Measurements from ENCODE around the gene POLR2F. TPM values are rescaled to one million over a fixed set of nuclear protein-coding genes. Genes with fewer than 3 reads are reported as not detected.

POLR2F gene
- 100 to 1,000 TPM in 1 of 2 donors, 10 to 100 TPM in 1; 98.0 to 105 TPM for total RNA-seq
- 122 TPM for polyA plus RNA-seq (2013, experiment 1 of 2)
- 100 TPM for polyA plus RNA-seq (2013, experiment 2 of 2)
- long read RNA-seq, experiment 1, transcript POLR2F-205 (5 exons, 2,106 nt), result major isoform, 17 of 22 reads
- long read RNA-seq, experiment 1, partial matches to known transcripts, result 1 of 22 reads
- long read RNA-seq, experiment 1, other reads (novel, unspliced or antisense), result 3 of 22 reads
- long read RNA-seq, experiment 2, transcript POLR2F-205 (5 exons, 2,106 nt), result major isoform, 55 of 66 reads
- long read RNA-seq, experiment 2, partial matches to known transcripts, result 1 of 66 reads
- long read RNA-seq, experiment 2, other reads (novel, unspliced or antisense), result 6 of 66 reads
- long read RNA-seq, experiment 3, transcript POLR2F-205 (5 exons, 2,106 nt), result major isoform, 15 of 23 reads
- long read RNA-seq, experiment 3, partial matches to known transcripts, result 0 of 23 reads
- long read RNA-seq, experiment 3, other reads (novel, unspliced or antisense), result 5 of 23 reads
- long read RNA-seq, experiment 4, partial matches to known transcripts, result 4 of 18 reads
- long read RNA-seq, experiment 4, other reads (novel, unspliced or antisense), result 7 of 18 reads

DNA sequence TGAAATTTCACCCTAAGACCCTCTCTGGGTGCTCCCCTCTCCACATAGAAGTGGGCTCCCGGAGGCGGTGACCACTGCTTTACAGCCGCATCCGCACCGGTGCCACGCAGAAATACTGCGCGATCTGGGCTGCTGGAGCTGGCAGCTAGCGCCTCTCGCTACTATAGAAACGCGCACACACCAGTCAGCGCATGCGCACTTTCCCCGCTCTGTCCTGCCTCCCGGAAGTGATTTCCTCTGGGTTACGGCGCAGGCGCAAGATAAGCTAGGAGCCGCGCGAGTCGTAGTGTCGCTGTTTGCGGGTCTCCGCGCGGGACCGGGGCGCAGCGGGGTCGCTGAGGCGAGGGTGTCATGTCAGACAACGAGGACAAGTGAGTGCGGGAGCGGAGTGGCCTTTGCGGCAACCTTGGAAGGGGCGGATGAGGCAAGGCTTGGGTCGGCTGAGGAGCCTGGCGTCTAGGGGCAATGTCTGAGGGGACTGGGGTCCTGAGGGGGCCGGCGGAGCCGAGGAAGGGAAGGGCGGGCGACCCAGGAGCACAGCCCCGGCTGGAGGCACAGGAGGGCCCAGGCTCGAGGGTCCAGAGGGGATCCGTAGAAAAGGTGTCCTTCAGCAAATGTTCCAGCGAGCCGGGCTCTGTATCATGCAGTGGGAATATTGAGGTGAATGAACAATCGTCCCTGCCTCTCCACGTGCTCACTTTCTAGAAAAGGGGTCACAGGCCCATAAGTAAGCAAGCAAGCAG, at the start of gene POLR2F, which contains the start of gene C22orf23:
Gene POLR2F (plus strand): TSS at position 263 of the 743 bp plus-strand sequence. CDS start 89 bp downstream, at position 352.
Gene C22orf23 (minus strand): TSS at position 165 of the 743 bp plus-strand sequence. CDS start 452 bp downstream, outside the sequence.
- Mint-ChIP-seq H3K36me3 (ENCODE audit: low read depth) (peaks cover 18% of the 10 kb centered on the region), H3K27me3 (ENCODE audit: insufficient read depth) (peaks cover 10% of the 10 kb centered on the region), H3K4me1 (peaks cover 14% of the 10 kb centered on the region), H3K4me3 (peak within 1 kb of the TSS; percentile 93), H3K9me3 (no peaks in the 10 kb centered on the region), H3K27ac (peak within 1 kb of the TSS; percentile 96)
- peaks cover 4% of the 10 kb centered on the region for H3K27me3 ChIP-seq (ENCODE audit: control insufficient read depth, insufficient read depth, low read length, poor library complexity, severe bottlenecking)
- H3K9me3 ChIP-seq (ENCODE audit: control insufficient read depth, low read length), result no peaks in the 10 kb centered on the region
- no peak within 1 kb of the TSS for H3K27ac ChIP-seq (ENCODE audit: low read depth, low read length)
- no peaks in the 10 kb centered on the region for H3K4me1 ChIP-seq (ENCODE audit: control insufficient read depth, insufficient read depth, low read length)
- peaks cover 20% of the 10 kb centered on the region for H3K36me3 ChIP-seq (ENCODE audit: control insufficient read depth, insufficient read depth, low read length)
- peak; percentile 98 for DNase-seq
- H3K9ac ChIP-seq (ENCODE audit: extremely low read depth, low read length, poor library complexity, severe bottlenecking), result peak within 1 kb of the TSS; percentile 83
- peak within 1 kb of the TSS; percentile 99 for H3K4me3 ChIP-seq (ENCODE audit: low read length)
- TF ChIP-seq, protein P1, sequence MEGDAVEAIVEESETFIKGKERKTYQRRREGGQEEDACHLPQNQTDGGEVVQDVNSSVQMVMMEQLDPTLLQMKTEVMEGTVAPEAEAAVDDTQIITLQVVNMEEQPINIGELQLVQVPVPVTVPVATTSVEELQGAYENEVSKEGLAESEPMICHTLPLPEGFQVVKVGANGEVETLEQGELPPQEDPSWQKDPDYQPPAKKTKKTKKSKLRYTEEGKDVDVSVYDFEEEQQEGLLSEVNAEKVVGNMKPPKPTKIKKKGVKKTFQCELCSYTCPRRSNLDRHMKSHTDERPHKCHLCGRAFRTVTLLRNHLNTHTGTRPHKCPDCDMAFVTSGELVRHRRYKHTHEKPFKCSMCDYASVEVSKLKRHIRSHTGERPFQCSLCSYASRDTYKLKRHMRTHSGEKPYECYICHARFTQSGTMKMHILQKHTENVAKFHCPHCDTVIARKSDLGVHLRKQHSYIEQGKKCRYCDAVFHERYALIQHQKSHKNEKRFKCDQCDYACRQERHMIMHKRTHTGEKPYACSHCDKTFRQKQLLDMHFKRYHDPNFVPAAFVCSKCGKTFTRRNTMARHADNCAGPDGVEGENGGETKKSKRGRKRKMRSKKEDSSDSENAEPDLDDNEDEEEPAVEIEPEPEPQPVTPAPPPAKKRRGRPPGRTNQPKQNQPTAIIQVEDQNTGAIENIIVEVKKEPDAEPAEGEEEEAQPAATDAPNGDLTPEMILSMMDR (conservative IDR thresholded peaks at IDR 0.05), result no peak
- 0 to 2% methylated on average over 23 to 52 of the region's 52 CpGs for WGBS, 2 experiments (ENCODE audit: insufficient coverage in 1 of 2, insufficient read length in 1 of 2)

DNA sequence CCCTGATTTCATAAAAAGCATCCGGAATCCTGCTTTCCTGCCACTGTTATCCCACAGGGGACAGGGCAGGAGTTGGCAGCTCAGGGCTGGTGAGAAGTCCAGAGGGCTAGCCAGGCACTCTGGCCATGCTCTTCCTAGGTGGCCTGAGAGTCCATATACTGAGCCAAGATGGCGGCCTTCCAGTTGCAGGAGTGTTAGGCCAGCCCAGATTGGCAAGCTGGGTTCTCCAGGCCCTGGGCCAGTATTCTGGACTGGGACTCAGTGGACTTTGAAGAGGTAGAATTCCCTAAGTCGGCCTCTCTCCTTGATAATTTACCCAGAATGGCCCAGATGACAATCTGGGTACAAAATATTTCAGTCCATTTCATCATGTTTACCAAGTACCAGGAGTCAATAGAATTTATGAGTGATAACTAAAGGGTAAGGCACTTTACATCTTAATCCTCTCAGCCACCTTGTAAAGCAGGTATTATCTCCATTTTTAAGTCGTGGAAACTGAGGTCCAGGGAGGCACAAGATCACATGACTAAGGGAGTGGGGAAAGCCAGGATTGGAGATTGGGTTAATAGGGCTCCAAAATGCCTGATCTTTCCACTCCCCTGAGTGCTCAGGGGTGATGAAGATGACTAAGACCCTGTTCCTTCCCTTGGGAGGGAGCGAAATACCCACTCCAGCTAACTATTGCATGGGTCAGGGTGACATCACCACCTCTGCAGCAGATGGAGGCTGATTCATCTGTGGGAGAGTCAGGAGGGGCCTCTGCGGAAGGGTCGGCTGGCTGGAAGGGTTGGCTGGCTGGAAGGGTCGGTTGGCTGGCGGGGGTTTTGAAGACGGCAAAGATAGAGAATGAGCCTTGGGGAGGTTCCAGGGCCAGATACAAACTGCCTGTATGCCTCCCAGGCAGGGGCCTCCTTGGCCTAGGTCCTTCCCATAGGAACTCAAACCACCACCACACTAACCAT, 48.6 kb upstream of the POLR2F start:
- Histone ChIP-seq H3K9me3 (ENCODE audit: control insufficient read depth, low read length) (no peaks in the 10 kb centered on the region), H3K36me3 (ENCODE audit: control insufficient read depth, insufficient read depth, low read length) (no peaks in the 10 kb centered on the region), H3K4me1 (ENCODE audit: control insufficient read depth, insufficient read depth, low read length) (no peaks in the 10 kb centered on the region), H3K27me3 (ENCODE audit: control insufficient read depth, insufficient read depth, low read length, poor library complexity, severe bottlenecking) (no peaks in the 10 kb centered on the region), H3K27ac (ENCODE audit: low read depth, low read length) (peak overlapping the region; percentile 63), H3K4me3 (ENCODE audit: low read length) (no peak overlapping the region), H3K9ac (ENCODE audit: extremely low read depth, low read length, poor library complexity, severe bottlenecking) (no peak overlapping the region)
- peak overlapping the region; percentile 76 for H3K27ac Mint-ChIP-seq
- H3K4me3 Mint-ChIP-seq, result peak overlapping the region; percentile 62
- TF ChIP-seq, protein P1 (conservative IDR thresholded peaks at IDR 0.05), result no peak
- peaks cover 19% of the 10 kb centered on the region for H3K4me1 Mint-ChIP-seq
- peaks cover 9% of the 10 kb centered on the region for H3K27me3 Mint-ChIP-seq (ENCODE audit: insufficient read depth)
- DNase-seq, result peak; percentile 74
- H3K9me3 Mint-ChIP-seq, result no peaks in the 10 kb centered on the region
- 91 to 96% methylated on average over 4 to 10 of the region's 10 CpGs for WGBS, 2 experiments (ENCODE audit: insufficient coverage in 1 of 2, insufficient read length in 1 of 2)
- H3K36me3 Mint-ChIP-seq (ENCODE audit: low read depth), result peaks cover 5% of the 10 kb centered on the region
